ENCODE measurements around the gene ZNF423. TPM values are rescaled to one million over a fixed set of nuclear protein-coding genes. Genes with fewer than 3 reads are reported as not detected.

Gene ZNF423
- total and polyA plus RNA-seq, 2 donors = 0.52 to 1.6 TPM

GRCh38 chr16:49810831-49811230, 45.1 kb downstream of the ZNF423 start:
- no peaks in the 10 kb centered on the region for H3K9me3 ChIP-seq (ENCODE audit: control insufficient read depth in 2 of 2, insufficient read depth in 1 of 2, low read length in 1 of 2)
- no peak for DNase-seq (ENCODE audit: low read depth in 6 of 9, low spot score in 9 of 9)
- H3K36me3 ChIP-seq (ENCODE audit: control insufficient read depth in 2 of 2, insufficient read depth in 2 of 2, low read length in 1 of 2) = no peaks in the 10 kb centered on the region
- H3K27ac ChIP-seq (ENCODE audit: low read depth in 1 of 2, low read length in 1 of 2) = no peak overlapping the region
- WGBS = 46% methylated on average over 9 of the region's 9 CpGs
- no peaks in the 10 kb centered on the region for H3K27me3 ChIP-seq (ENCODE audit: control insufficient read depth in 2 of 2, insufficient read depth in 1 of 2, low read length in 1 of 2)
- H3K4me1 ChIP-seq (ENCODE audit: control insufficient read depth in 2 of 2, insufficient read depth in 2 of 2, low read length in 2 of 2) = no peaks in the 10 kb centered on the region
- no peak overlapping the region for H3K4me3 ChIP-seq (ENCODE audit: low read length in 2 of 2)

GRCh38 chr16:49809561-49809960, 46.4 kb downstream of the ZNF423 start:
- H3K4me1 ChIP-seq (ENCODE audit: control insufficient read depth in 2 of 2, insufficient read depth in 2 of 2, low read length in 2 of 2) = no peaks in the 10 kb centered on the region
- no peaks in the 10 kb centered on the region for H3K27me3 ChIP-seq (ENCODE audit: control insufficient read depth in 2 of 2, insufficient read depth in 1 of 2, low read length in 1 of 2)
- H3K36me3 ChIP-seq (ENCODE audit: control insufficient read depth in 2 of 2, insufficient read depth in 2 of 2, low read length in 1 of 2) = no peaks in the 10 kb centered on the region
- H3K4me3 ChIP-seq (ENCODE audit: low read length in 2 of 2) = no peak overlapping the region
- DNase-seq (ENCODE audit: low read depth in 6 of 9, low spot score in 9 of 9) = no peak
- H3K9me3 ChIP-seq (ENCODE audit: control insufficient read depth in 2 of 2, insufficient read depth in 1 of 2, low read length in 1 of 2) = no peaks in the 10 kb centered on the region
- 96% methylated on average over 8 of the region's 8 CpGs for WGBS
- no peak overlapping the region for H3K27ac ChIP-seq (ENCODE audit: low read depth in 1 of 2, low read length in 1 of 2)

GRCh38 chr16:49809062-49809461, 46.9 kb downstream of the ZNF423 start:
- no peaks in the 10 kb centered on the region for H3K9me3 ChIP-seq (ENCODE audit: control insufficient read depth in 2 of 2, insufficient read depth in 1 of 2, low read length in 1 of 2)
- no peak overlapping the region for H3K27ac ChIP-seq (ENCODE audit: low read depth in 1 of 2, low read length in 1 of 2)
- no peak for DNase-seq (ENCODE audit: low read depth in 6 of 9, low spot score in 9 of 9)
- no peaks in the 10 kb centered on the region for H3K36me3 ChIP-seq (ENCODE audit: control insufficient read depth in 2 of 2, insufficient read depth in 2 of 2, low read length in 1 of 2)
- no peaks in the 10 kb centered on the region for H3K4me1 ChIP-seq (ENCODE audit: control insufficient read depth in 2 of 2, insufficient read depth in 2 of 2, low read length in 2 of 2)
- WGBS = 96% methylated on average over 17 of the region's 17 CpGs
- no peaks in the 10 kb centered on the region for H3K27me3 ChIP-seq (ENCODE audit: control insufficient read depth in 2 of 2, insufficient read depth in 1 of 2, low read length in 1 of 2)
- H3K4me3 ChIP-seq (ENCODE audit: low read length in 2 of 2) = no peak overlapping the region

GRCh38 chr16:49806446-49806845, 49.5 kb downstream of the ZNF423 start:
- H3K27ac ChIP-seq (ENCODE audit: low read depth in 1 of 2, low read length in 1 of 2) = no peak overlapping the region
- 28% methylated on average over 4 of the region's 4 CpGs for WGBS

GRCh38 chr16:49801290-49801689, 54.6 kb downstream of the ZNF423 start:
- Histone ChIP-seq H3K27ac (ENCODE audit: low read depth in 1 of 2, low read length in 1 of 2) (no peak overlapping the region), H3K4me3 (ENCODE audit: low read length in 2 of 2) (no peak overlapping the region), H3K36me3 (ENCODE audit: control insufficient read depth in 2 of 2, insufficient read depth in 2 of 2, low read length in 1 of 2) (no peaks in the 10 kb centered on the region), H3K4me1 (ENCODE audit: control insufficient read depth in 2 of 2, insufficient read depth in 2 of 2, low read length in 2 of 2) (no peaks in the 10 kb centered on the region), H3K27me3 (ENCODE audit: control insufficient read depth in 2 of 2, insufficient read depth in 1 of 2, low read length in 1 of 2) (peaks cover 0 to 8% of the 10 kb centered on the region in 2 donors), H3K9me3 (ENCODE audit: control insufficient read depth in 2 of 2, insufficient read depth in 1 of 2, low read length in 1 of 2) (no peaks in the 10 kb centered on the region)
- no peak for DNase-seq (ENCODE audit: low read depth in 6 of 9, low spot score in 9 of 9)
- 95% methylated on average over 4 of the region's 4 CpGs for WGBS

More at GRCh38 chr16:49806446-49806845, 49.5 kb downstream of the ZNF423 start:
- H3K4me3 ChIP-seq (ENCODE audit: low read length in 2 of 2) = no peak overlapping the region
- DNase-seq (ENCODE audit: low read depth in 6 of 9, low spot score in 9 of 9) = no peak
- no peaks in the 10 kb centered on the region for H3K27me3 ChIP-seq (ENCODE audit: control insufficient read depth in 2 of 2, insufficient read depth in 1 of 2, low read length in 1 of 2)
- H3K9me3 ChIP-seq (ENCODE audit: control insufficient read depth in 2 of 2, insufficient read depth in 1 of 2, low read length in 1 of 2) = no peaks in the 10 kb centered on the region
- no peaks in the 10 kb centered on the region for H3K36me3 ChIP-seq (ENCODE audit: control insufficient read depth in 2 of 2, insufficient read depth in 2 of 2, low read length in 1 of 2)
- H3K4me1 ChIP-seq (ENCODE audit: control insufficient read depth in 2 of 2, insufficient read depth in 2 of 2, low read length in 2 of 2) = no peaks in the 10 kb centered on the region

GRCh38 chr16:49800876-49801275, 55.0 kb downstream of the ZNF423 start:
- Histone ChIP-seq H3K9me3 (ENCODE audit: control insufficient read depth in 2 of 2, insufficient read depth in 1 of 2, low read length in 1 of 2) (no peaks in the 10 kb centered on the region), H3K27me3 (ENCODE audit: control insufficient read depth in 2 of 2, insufficient read depth in 1 of 2, low read length in 1 of 2) (peaks cover 0 to 8% of the 10 kb centered on the region in 2 donors), H3K27ac (ENCODE audit: low read depth in 1 of 2, low read length in 1 of 2) (no peak overlapping the region), H3K4me1 (ENCODE audit: control insufficient read depth in 2 of 2, insufficient read depth in 2 of 2, low read length in 2 of 2) (no peaks in the 10 kb centered on the region), H3K4me3 (ENCODE audit: low read length in 2 of 2) (no peak overlapping the region), H3K36me3 (ENCODE audit: control insufficient read depth in 2 of 2, insufficient read depth in 2 of 2, low read length in 1 of 2) (no peaks in the 10 kb centered on the region)
- WGBS = 85% methylated on average over 11 of the region's 11 CpGs
- no peak for DNase-seq (ENCODE audit: low read depth in 6 of 9, low spot score in 9 of 9)

- DNase-seq (ENCODE audit: low read depth in 6 of 9, low spot score in 9 of 9) = no peak
- no peaks in the 10 kb centered on the region for H3K36me3 ChIP-seq (ENCODE audit: control insufficient read depth in 2 of 2, insufficient read depth in 2 of 2, low read length in 1 of 2)
- H3K27me3 ChIP-seq (ENCODE audit: control insufficient read depth in 2 of 2, insufficient read depth in 1 of 2, low read length in 1 of 2) = peaks cover 0 to 8% of the 10 kb centered on the region in 2 donors
- no peaks in the 10 kb centered on the region for H3K4me1 ChIP-seq (ENCODE audit: control insufficient read depth in 2 of 2, insufficient read depth in 2 of 2, low read length in 2 of 2)
- H3K4me3 ChIP-seq (ENCODE audit: low read length in 2 of 2) = no peak overlapping the region
- H3K9me3 ChIP-seq (ENCODE audit: control insufficient read depth in 2 of 2, insufficient read depth in 1 of 2, low read length in 1 of 2) = no peaks in the 10 kb centered on the region
- H3K27ac ChIP-seq (ENCODE audit: low read depth in 1 of 2, low read length in 1 of 2) = no peak overlapping the region
- 91% methylated on average over 5 of the region's 5 CpGs for WGBS
Observed at GRCh38 chr16:49800441-49800840, 55.5 kb downstream of the ZNF423 start.

GRCh38 chr16:49799172-49799571, 56.7 kb downstream of the ZNF423 start:
- H3K9me3 ChIP-seq (ENCODE audit: control insufficient read depth in 2 of 2, insufficient read depth in 1 of 2, low read length in 1 of 2) = no peaks in the 10 kb centered on the region
- no peaks in the 10 kb centered on the region for H3K36me3 ChIP-seq (ENCODE audit: control insufficient read depth in 2 of 2, insufficient read depth in 2 of 2, low read length in 1 of 2)
- WGBS = 94% methylated on average over 4 of the region's 4 CpGs
- peaks cover 0 to 8% of the 10 kb centered on the region in 2 donors for H3K27me3 ChIP-seq (ENCODE audit: control insufficient read depth in 2 of 2, insufficient read depth in 1 of 2, low read length in 1 of 2)
- no peak for DNase-seq (ENCODE audit: low read depth in 6 of 9, low spot score in 9 of 9)
- H3K4me1 ChIP-seq (ENCODE audit: control insufficient read depth in 2 of 2, insufficient read depth in 2 of 2, low read length in 2 of 2) = no peaks in the 10 kb centered on the region
- no peak overlapping the region for H3K4me3 ChIP-seq (ENCODE audit: low read length in 2 of 2)
- H3K27ac ChIP-seq (ENCODE audit: low read depth in 1 of 2, low read length in 1 of 2) = no peak overlapping the region

GRCh38 chr16:49795513-49795912, 60.4 kb downstream of the ZNF423 start:
- Histone ChIP-seq H3K4me3 (ENCODE audit: low read length in 2 of 2) (no peak overlapping the region), H3K36me3 (ENCODE audit: control insufficient read depth in 2 of 2, insufficient read depth in 2 of 2, low read length in 1 of 2) (no peaks in the 10 kb centered on the region), H3K4me1 (ENCODE audit: control insufficient read depth in 2 of 2, insufficient read depth in 2 of 2, low read length in 2 of 2) (no peaks in the 10 kb centered on the region), H3K27ac (ENCODE audit: low read depth in 1 of 2, low read length in 1 of 2) (no peak overlapping the region), H3K27me3 (ENCODE audit: control insufficient read depth in 2 of 2, insufficient read depth in 1 of 2, low read length in 1 of 2) (peaks cover 0 to 2% of the 10 kb centered on the region in 2 donors), H3K9me3 (ENCODE audit: control insufficient read depth in 2 of 2, insufficient read depth in 1 of 2, low read length in 1 of 2) (no peaks in the 10 kb centered on the region)
- no peak for DNase-seq (ENCODE audit: low read depth in 6 of 9, low spot score in 9 of 9)
- 94% methylated on average over 8 of the region's 8 CpGs for WGBS

GRCh38 chr16:49793244-49793643, 62.7 kb downstream of the ZNF423 start:
- H3K36me3 ChIP-seq (ENCODE audit: control insufficient read depth in 2 of 2, insufficient read depth in 2 of 2, low read length in 1 of 2) = no peaks in the 10 kb centered on the region
- 92% methylated on average over 11 of the region's 11 CpGs for WGBS
- no peak overlapping the region for H3K27ac ChIP-seq (ENCODE audit: low read depth in 1 of 2, low read length in 1 of 2)
- no peak for DNase-seq (ENCODE audit: low read depth in 6 of 9, low spot score in 9 of 9)
- H3K27me3 ChIP-seq (ENCODE audit: control insufficient read depth in 2 of 2, insufficient read depth in 1 of 2, low read length in 1 of 2) = no peaks in the 10 kb centered on the region
- H3K9me3 ChIP-seq (ENCODE audit: control insufficient read depth in 2 of 2, insufficient read depth in 1 of 2, low read length in 1 of 2) = no peaks in the 10 kb centered on the region
- no peaks in the 10 kb centered on the region for H3K4me1 ChIP-seq (ENCODE audit: control insufficient read depth in 2 of 2, insufficient read depth in 2 of 2, low read length in 2 of 2)
- H3K4me3 ChIP-seq (ENCODE audit: low read length in 2 of 2) = no peak overlapping the region
